ENCODE data around the gene MYB.

DNA sequence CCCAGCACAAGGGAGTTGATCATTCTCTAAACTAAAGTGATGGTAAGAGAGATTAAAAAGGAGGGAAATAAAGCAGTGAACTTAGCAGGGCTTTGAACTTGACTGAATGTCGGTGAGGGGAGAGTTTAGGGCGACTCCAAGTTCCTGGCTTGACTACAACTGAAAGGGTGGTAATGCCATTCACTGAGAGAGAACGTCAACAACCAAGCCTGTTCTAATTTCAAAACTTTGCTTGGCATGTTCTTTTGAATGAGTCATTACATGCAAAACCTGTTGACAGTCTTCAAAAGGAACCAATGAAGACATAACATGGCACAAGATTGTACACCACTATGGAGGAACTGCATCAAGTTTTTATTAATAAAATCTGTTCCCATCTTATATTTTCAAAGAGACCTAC is 10.3 kb upstream of the MYB start:
- TF ChIP-seq POLR2A (IDR thresholded peaks at IDR 0.05) = no peak
- TF ChIP-seq, protein P1, sequence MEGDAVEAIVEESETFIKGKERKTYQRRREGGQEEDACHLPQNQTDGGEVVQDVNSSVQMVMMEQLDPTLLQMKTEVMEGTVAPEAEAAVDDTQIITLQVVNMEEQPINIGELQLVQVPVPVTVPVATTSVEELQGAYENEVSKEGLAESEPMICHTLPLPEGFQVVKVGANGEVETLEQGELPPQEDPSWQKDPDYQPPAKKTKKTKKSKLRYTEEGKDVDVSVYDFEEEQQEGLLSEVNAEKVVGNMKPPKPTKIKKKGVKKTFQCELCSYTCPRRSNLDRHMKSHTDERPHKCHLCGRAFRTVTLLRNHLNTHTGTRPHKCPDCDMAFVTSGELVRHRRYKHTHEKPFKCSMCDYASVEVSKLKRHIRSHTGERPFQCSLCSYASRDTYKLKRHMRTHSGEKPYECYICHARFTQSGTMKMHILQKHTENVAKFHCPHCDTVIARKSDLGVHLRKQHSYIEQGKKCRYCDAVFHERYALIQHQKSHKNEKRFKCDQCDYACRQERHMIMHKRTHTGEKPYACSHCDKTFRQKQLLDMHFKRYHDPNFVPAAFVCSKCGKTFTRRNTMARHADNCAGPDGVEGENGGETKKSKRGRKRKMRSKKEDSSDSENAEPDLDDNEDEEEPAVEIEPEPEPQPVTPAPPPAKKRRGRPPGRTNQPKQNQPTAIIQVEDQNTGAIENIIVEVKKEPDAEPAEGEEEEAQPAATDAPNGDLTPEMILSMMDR (IDR thresholded peaks at IDR 0.05) = no peak

All from esophagus squamous epithelium (tissue), 4 donors.